Measurements from ENCODE around the gene ABTB2. TPM values are rescaled to one million over a fixed set of nuclear protein-coding genes. Genes with fewer than 3 reads are reported as not detected.

Gene ABTB2
- total RNA-seq, 1 experiment from 2014 or later: 5.5 TPM

- Histone ChIP-seq H3K79me2 (ENCODE audit: insufficient read depth, low read length) (no peaks in the 10 kb centered on the region), H3K4ac (ENCODE audit: low read depth, low read length) (no peak overlapping the region), H3K27me3 (ENCODE audit: insufficient read depth, low read length) (no peaks in the 10 kb centered on the region), H3K4me1 (ENCODE audit: insufficient read depth, low read length) (peaks cover 13% of the 10 kb centered on the region; the same call in 1 of the 2 replicates), H4K8ac (replicated peaks; ENCODE audit: insufficient read length, low read depth, low read length) (no peak overlapping the region), H3K9ac (ENCODE audit: extremely low read depth, insufficient read length, low read length) (no peak overlapping the region), H3K9me3 (ENCODE audit: control insufficient read depth, low read depth, low read length) (no peaks in the 10 kb centered on the region), H3K4me2 (ENCODE audit: insufficient read depth, insufficient read length, low read length) (no peak overlapping the region), H2BK12ac (ENCODE audit: insufficient read length, low read depth, low read length) (no peak overlapping the region), H3K79me1 (ENCODE audit: insufficient read depth, low read depth, low read length, poor library complexity, severe bottlenecking) (no peaks in the 10 kb centered on the region), H2BK5ac (ENCODE audit: insufficient read length, low read length) (no peak overlapping the region), H3K14ac (ENCODE audit: insufficient read depth, low read length) (no peak overlapping the region), H3T11ph (ENCODE audit: low read length) (no peak overlapping the region), H2BK15ac (ENCODE audit: low read depth, low read length) (no peak overlapping the region), H3K23ac (ENCODE audit: insufficient read length, low read depth, low read length) (no peak overlapping the region), H2AK5ac (ENCODE audit: insufficient read length, low read length) (no peak overlapping the region), H2BK120ac (ENCODE audit: low read depth, low read length, poor library complexity, severe bottlenecking) (no peak overlapping the region), H2BK20ac (ENCODE audit: low read depth, low read length, poor library complexity, severe bottlenecking) (no peak overlapping the region), H3K56ac (ENCODE audit: insufficient read length, low read depth, low read length) (no peak overlapping the region), H3K23me2 (ENCODE audit: insufficient read length, low read depth, low read length, poor library complexity, severe bottlenecking) (no peaks in the 10 kb centered on the region), H3K18ac (ENCODE audit: insufficient read length, low read depth, low read length) (no peak overlapping the region), H3K27ac (ENCODE audit: insufficient read length, low read depth, low read length) (no peak overlapping the region), H4K20me1 (ENCODE audit: control insufficient read depth, insufficient read depth, insufficient read length) (no peaks in the 10 kb centered on the region), H4K91ac (ENCODE audit: insufficient read length, low read depth, low read length) (no peak overlapping the region), H4K5ac (ENCODE audit: insufficient read length, low read depth, low read length) (no peak overlapping the region), H2AFZ (ENCODE audit: low read length) (no peak overlapping the region)
- no peaks in the 10 kb centered on the region for H3K9me3 Mint-ChIP-seq
- H3K27ac Mint-ChIP-seq: peak overlapping the region in 1 of 3 experiments; percentile 32; a peak in 2 of 7 replicates
- no peak for TF ChIP-seq CTCF (conservative IDR thresholded peaks at IDR 0.05)
- H3K36me3 Mint-ChIP-seq (ENCODE audit: insufficient read depth in 1 of 3, low read depth in 3 of 3): no peaks in the 10 kb centered on the region; a peak in 3 of 7 replicates
- peaks cover 48 to 56% of the 10 kb centered on the region in 2 experiments for H3K4me1 Mint-ChIP-seq
- DNase-seq: no peak
- H3K4me3 Mint-ChIP-seq: no peak overlapping the region
- no peaks in the 10 kb centered on the region; the same call in 1 of the 2 replicates for H3K27me3 Mint-ChIP-seq (ENCODE audit: low read depth)
- WGBS (ENCODE audit: extremely low coverage, insufficient read length, low lambda C conversion rate): no CpG with 5 or more reads among the region's 5 CpGs
Measured at GRCh38 chr11:34203377-34203871, 154.4 kb downstream of the ABTB2 start.
